GM23338 (cell line): ENCODE results near the gene WIPF1. TPM values are rescaled to one million over a fixed set of nuclear protein-coding genes. Genes with fewer than 3 reads are reported as not detected.
A peak's percentile ranks its signal among the peaks of the same experiment; 100 is the strongest.

Experiments used
- ATAC-seq: fragments of 200-7000 bp; cut with Tn5 transposase; 3 replicates; pipeline ENCODE4 v1.9.1; 2020
- DNase-seq: peaks from one replicate; pipeline ENCODE4 v3.0.0-alpha.2; 2015; ENCODE audit warnings: low spot score
- H2AFZ ChIP-seq: fragments of 200-600 bp; sonication (generic); 2 replicates; pipeline ENCODE4 v1.8.0; 2016; ENCODE audit warnings: antibody characterized with exemption, mild to moderate bottlenecking, moderate library complexity
- H3F3A ChIP-seq: fragments of 200-600 bp; sonication (generic); replicated peaks from 2 replicates; pipeline ENCODE4 v1.8.0; 2017; ENCODE audit warnings: antibody characterized with exemption, mixed run types, low read depth
- H3K27ac ChIP-seq: fragments of 200-600 bp; sonication (generic); 2 replicates; pipeline ENCODE4 v1.6.1; 2016; ENCODE audit warnings: low read depth
- H3K27me3 ChIP-seq: fragments of 200-600 bp; sonication (generic); 2 replicates; pipeline ENCODE4 v1.8.0; 2016; ENCODE audit warnings: mild to moderate bottlenecking, mixed run types, moderate library complexity; ENCODE audit not compliant: insufficient read depth
- H3K36me3 ChIP-seq: fragments of 200-600 bp; sonication (generic); 2 replicates; pipeline ENCODE4 v1.8.0; 2016; ENCODE audit warnings: mild to moderate bottlenecking; ENCODE audit not compliant: insufficient read depth
- H3K4me1 ChIP-seq: fragments of 200-600 bp; sonication (generic); 2 replicates; pipeline ENCODE4 v1.8.0; 2016; ENCODE audit warnings: mild to moderate bottlenecking, moderate library complexity; ENCODE audit not compliant: insufficient read depth
- H3K4me2 ChIP-seq: fragments of 200-600 bp; sonication (generic); 2 replicates; pipeline ENCODE4 v1.7.1; 2017; ENCODE audit warnings: mixed run types
- H3K4me3 ChIP-seq: fragments of 200-600 bp; sonication (generic); 2 replicates; pipeline ENCODE4 v1.6.1; 2016; ENCODE audit warnings: mixed run types
- H3K79me2 ChIP-seq: fragments of 200-600 bp; sonication (generic); replicated peaks from 2 replicates; pipeline ENCODE4 v1.8.0; 2017; ENCODE audit warnings: mild to moderate bottlenecking; ENCODE audit not compliant: insufficient read depth
- H3K9me2 ChIP-seq: fragments of 200-600 bp; sonication (generic); 2 replicates; pipeline ENCODE4 v1.8.0; 2017; ENCODE audit not compliant: insufficient read depth
- H4K20me1 ChIP-seq: fragments of 200-600 bp; sonication (generic); replicated peaks from 2 replicates; pipeline ENCODE4 v1.8.0; 2017; ENCODE audit warnings: mild to moderate bottlenecking; ENCODE audit not compliant: insufficient read depth
- H3K27ac Mint-ChIP-seq: 2 replicates; pipeline ENCODE4 v1.8.0; 2020; ENCODE audit warnings: inconsistent platforms, mild to moderate bottlenecking, moderate library complexity, mixed read lengths
- H3K27me3 Mint-ChIP-seq: 3 replicates; pipeline ENCODE4 v1.8.0; 2022; ENCODE audit warnings: low read depth, mild to moderate bottlenecking, moderate library complexity, mixed read lengths, inconsistent platforms; ENCODE audit not compliant: insufficient read depth, poor library complexity
- H3K36me3 Mint-ChIP-seq: 3 replicates; pipeline ENCODE4 v1.8.0; 2021; ENCODE audit warnings: low read depth, mild to moderate bottlenecking, inconsistent platforms, moderate library complexity, mixed read lengths
- H3K4me1 Mint-ChIP-seq: 3 replicates; pipeline ENCODE4 v1.8.0; 2020; ENCODE audit warnings: mild to moderate bottlenecking, inconsistent platforms, mixed read lengths
- H3K4me3 Mint-ChIP-seq: 3 replicates; pipeline ENCODE4 v1.8.0; 2021; ENCODE audit warnings: moderate library complexity, mild to moderate bottlenecking, inconsistent platforms, mixed read lengths
- H3K9me3 Mint-ChIP-seq: 3 replicates; pipeline ENCODE4 v1.8.0; 2020; ENCODE audit warnings: moderate library complexity, mild to moderate bottlenecking, inconsistent platforms, mixed read lengths
- CREB1 ChIP-seq: fragments of 250-450 bp; sonication (Bioruptor Pico); IDR thresholded peaks from 2 replicates; pipeline ENCODE4 v1.5.0; 2020; ENCODE audit warnings: low read depth, mild to moderate bottlenecking, moderate library complexity
- ETS1 ChIP-seq: IDR thresholded peaks from 2 replicates; pipeline ENCODE4 v1.6.1; 2016; ENCODE audit warnings: antibody characterized with exemption
- JUNB ChIP-seq: IDR thresholded peaks from one replicate; pipeline ENCODE4 v1.6.1; 2016; ENCODE audit warnings: antibody characterized with exemption; ENCODE audit not compliant: unreplicated experiment
- POLR2AphosphoS5 ChIP-seq: IDR thresholded peaks from 2 replicates; pipeline ENCODE4 v1.6.1; 2016; ENCODE audit warnings: antibody characterized with exemption, low read depth
- REST ChIP-seq: IDR thresholded peaks from one replicate; pipeline ENCODE4 v1.6.1; 2018; ENCODE audit warnings: antibody characterized with exemption; ENCODE audit not compliant: unreplicated experiment
- STAT1 ChIP-seq: IDR thresholded peaks from one replicate; pipeline ENCODE4 v1.6.1; 2016; ENCODE audit warnings: antibody characterized with exemption; ENCODE audit not compliant: unreplicated experiment
- ZNF114 ChIP-seq: fragments of 250-450 bp; sonication (Bioruptor Pico); IDR thresholded peaks from 2 replicates; pipeline ENCODE4 v1.5.0; 2020; ENCODE audit warnings: mild to moderate bottlenecking, moderate library complexity
- polyA plus RNA-seq: library from polyadenylated mRNA; unstranded; fragments of >200 nt; fragmentation: Nextera tagmentation; extraction: Ambion mirVana; gene quantifications from 2 replicates; pipeline ENCODE4 v1.2.1, GENCODE V29; 2016
- total RNA-seq: library from RNA; depleted of rRNA; stranded (reverse); fragments of >200 nt; shearing (Covaris generic); gene quantifications from 2 replicates; pipeline ENCODE4 v1.2.3, GENCODE V29; 2014

Gene WIPF1
- total and polyA plus RNA-seq, 2 experiments from 2014 or later = 3.0 to 6.0 TPM

DNA sequence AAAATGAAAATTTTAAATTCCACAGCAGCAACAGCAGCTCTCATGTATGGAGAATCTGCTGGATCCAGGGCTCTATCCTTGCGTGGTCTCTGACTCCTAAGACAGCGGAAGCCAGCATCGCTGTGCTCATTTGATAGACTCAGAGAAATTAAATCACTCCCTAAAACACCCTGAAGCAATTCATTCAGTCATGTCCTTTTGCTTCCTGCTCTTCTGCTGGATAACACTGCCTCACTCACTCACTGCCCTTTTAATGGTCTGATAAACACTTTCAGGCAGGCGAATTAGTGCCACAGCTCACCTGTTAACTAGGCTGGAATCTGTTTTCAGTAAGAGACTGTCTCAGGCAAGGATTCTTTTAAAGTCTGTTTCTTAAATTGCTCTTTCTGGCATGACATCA is 10.0 kb downstream of the WIPF1 start:
- Histone ChIP-seq H3K9me2 (peaks cover 5% of the 10 kb centered on the region; the same call in 1 of the 2 replicates), H3F3A (no peaks in the 10 kb centered on the region), H2AFZ (peak overlapping the region; percentile 70), H3K4me2 (no peak overlapping the region), H3K79me2 (no peaks in the 10 kb centered on the region), H4K20me1 (no peaks in the 10 kb centered on the region), H3K27me3 (no peaks in the 10 kb centered on the region), H3K27ac (no peak overlapping the region), H3K4me3 (no peak overlapping the region), H3K36me3 (no peaks in the 10 kb centered on the region), H3K4me1 (peaks cover 15% of the 10 kb centered on the region)
- Mint-ChIP-seq H3K4me1 (peaks cover 33% of the 10 kb centered on the region), H3K27ac (no peak overlapping the region), H3K27me3 (peaks cover 16% of the 10 kb centered on the region), H3K36me3 (no peaks in the 10 kb centered on the region), H3K9me3 (no peaks in the 10 kb centered on the region), H3K4me3 (no peak overlapping the region)
- TF ChIP-seq ZNF114 (no peak), POLR2AphosphoS5 (no peak), JUNB (no peak), REST (no peak)
- no peak for ATAC-seq
- DNase-seq = no peak

DNA sequence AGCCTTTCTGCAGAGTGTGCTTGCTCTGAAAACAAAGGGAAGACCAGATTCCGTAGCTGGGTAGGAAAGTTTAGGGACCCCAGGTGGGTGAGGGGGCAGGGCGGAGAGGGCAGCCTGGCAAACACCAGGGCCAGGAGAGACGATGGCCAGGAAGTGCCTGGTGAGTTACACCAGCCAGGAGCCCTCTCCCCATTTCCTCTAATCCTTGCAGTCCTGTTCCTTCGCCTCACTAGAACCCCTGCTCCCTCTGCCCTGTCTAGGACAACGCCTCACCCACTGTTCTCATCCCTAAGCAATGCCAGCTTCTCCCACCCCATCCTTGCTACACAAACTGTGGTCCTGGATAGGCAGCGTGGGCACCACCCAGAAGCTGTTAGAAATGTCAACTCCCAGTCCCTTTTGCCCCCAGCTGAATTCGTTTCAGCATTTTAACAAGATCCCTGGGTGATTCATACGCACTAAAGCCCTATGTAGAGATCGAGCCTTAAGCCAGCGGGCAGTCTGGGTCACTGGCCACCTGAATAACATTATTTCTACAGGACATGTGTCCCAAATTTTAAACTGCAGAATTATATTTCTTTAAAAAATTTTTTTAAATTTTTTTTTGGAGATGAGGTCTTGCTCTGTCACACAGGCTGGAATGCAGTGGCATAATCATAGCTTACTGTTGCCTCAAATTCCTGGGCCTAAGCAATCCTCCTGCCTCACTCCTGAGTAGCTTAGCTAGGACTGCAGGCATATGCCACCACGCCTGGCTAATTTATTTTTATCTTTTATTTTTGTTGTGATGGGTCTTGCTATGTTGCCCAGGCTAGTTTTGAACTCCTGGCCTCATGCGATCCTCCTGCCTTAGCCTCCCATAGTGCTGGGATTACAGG is 10.9 kb downstream of the WIPF1 start:
- ATAC-seq (peak; percentile 33), DNase-seq (peak; percentile 21)
- Mint-ChIP-seq H3K4me1 (peaks cover 33% of the 10 kb centered on the region), H3K36me3 (no peaks in the 10 kb centered on the region), H3K27me3 (peaks cover 16% of the 10 kb centered on the region), H3K4me3 (peak overlapping the region; percentile 31; the same call in 2 of the 3 replicates), H3K27ac (peak overlapping the region; percentile 41; the same call in 1 of the 2 replicates), H3K9me3 (no peaks in the 10 kb centered on the region)
- peaks cover 5% of the 10 kb centered on the region; the same call in 1 of the 2 replicates for H3K9me2 ChIP-seq
- H3K4me2 ChIP-seq = peak overlapping the region; percentile 71; the same call in 1 of the 2 replicates
- no peaks in the 10 kb centered on the region for H3F3A ChIP-seq
- no peak overlapping the region for H3K4me3 ChIP-seq
- H2AFZ ChIP-seq = peak overlapping the region; percentile 80; the same call in 1 of the 2 replicates
- no peak overlapping the region for H3K27ac ChIP-seq
- H3K36me3 ChIP-seq = no peaks in the 10 kb centered on the region
- H3K4me1 ChIP-seq = peaks cover 15% of the 10 kb centered on the region
- H3K79me2 ChIP-seq = no peaks in the 10 kb centered on the region
- no peaks in the 10 kb centered on the region for H4K20me1 ChIP-seq
- H3K27me3 ChIP-seq = no peaks in the 10 kb centered on the region
- TF ChIP-seq CREB1 (CRISPR knock-in tag) (no peak), ETS1 (no peak), REST (no peak), STAT1 (no peak)
